Measurements from ENCODE around the gene TBX21.
"Not testable (repeated sequence)": the region's sequence is repeated elsewhere in the genome, so short reads cannot be mapped to it uniquely, and the experiment has no call there.

TBX21 gene

GRCh38 chr17:47732399-47733046, 513 bp upstream of the TBX21 start:
- DNase-seq: no peak

GRCh38 chr17:47733674-47734410, 806 bp downstream of the TBX21 start:
- no peak for DNase-seq

- DNase-seq: no peak
Measured at GRCh38 chr17:47735139-47735464, 2.1 kb downstream of the TBX21 start.

- peak; percentile 66 for DNase-seq
Measured at GRCh38 chr17:47735536-47736011, 2.5 kb downstream of the TBX21 start.

- no peak for DNase-seq
Measured at GRCh38 chr17:47736501-47737495, 3.8 kb downstream of the TBX21 start.

- no peak for DNase-seq
Measured at GRCh38 chr17:47738178-47738577, 5.1 kb downstream of the TBX21 start.

GRCh38 chr17:47739150-47739549, 6.1 kb downstream of the TBX21 start:
- no peak for DNase-seq

GRCh38 chr17:47739945-47740344, 6.9 kb downstream of the TBX21 start:
- not testable (repeated sequence) for DNase-seq

- no peak for DNase-seq
Measured at GRCh38 chr17:47741109-47741792, 8.2 kb downstream of the TBX21 start.

GRCh38 chr17:47741793-47742145, 8.7 kb downstream of the TBX21 start:
- no peak for DNase-seq

- no peak for DNase-seq
Measured at GRCh38 chr17:47742319-47743181, 9.5 kb downstream of the TBX21 start.

- DNase-seq: no peak
Measured at GRCh38 chr17:47744168-47745036, 11.4 kb downstream of the TBX21 start.

GRCh38 chr17:47745037-47745380, 12.0 kb downstream of the TBX21 start:
- no peak for DNase-seq

- no peak for DNase-seq
Measured at GRCh38 chr17:47751471-47751870, 18.4 kb downstream of the TBX21 start.

- no peak for DNase-seq
Measured at GRCh38 chr17:47757386-47757785, 24.4 kb downstream of the TBX21 start.

GRCh38 chr17:47760409-47761140, 27.5 kb downstream of the TBX21 start:
- no peak for DNase-seq

- no peak for DNase-seq
Measured at GRCh38 chr17:47762728-47763127, 29.7 kb downstream of the TBX21 start.

- DNase-seq: peak; percentile 17
Measured at GRCh38 chr17:47763913-47764582, 31.0 kb downstream of the TBX21 start.

GRCh38 chr17:47773649-47774048, 40.6 kb downstream of the TBX21 start:
- DNase-seq: not testable (repeated sequence)

GRCh38 chr17:47774331-47774730, 41.3 kb downstream of the TBX21 start:
- DNase-seq: no peak

Measured in activated CD4-positive, alpha-beta T cell treated with anti-CD3 and anti-CD28 coated beads, Interleukin-10, Interleukin-2, amounts not matched to agents 100 ng/mL and 50 ng/mL, durations not matched to agents 16 hours and 8 hours (primary cell).